OCI-LY7 (cell line): ENCODE data around the gene PNO1. TPM values are rescaled to one million over a fixed set of nuclear protein-coding genes. Genes with fewer than 3 reads are reported as not detected.

ENCODE experiments used
- BruUV-seq: library from RNA; stranded (reverse); fragments of 400-500 nt; replicated peaks from 2 replicates; lab custom pipeline; 2021; lab: Mats Ljungman, UMichigan
- CTCF ChIA-PET: fragments of 300-600 bp; sonication (Branson Sonifier 250); formaldehyde crosslinking; loops from one replicate; lab custom pipeline; 2022; ENCODE audit warnings: antibody characterized with exemption; ENCODE audit not compliant: unreplicated experiment; lab: Charles Lee
- POLR2A ChIA-PET: fragments of 300-600 bp; sonication (Branson Sonifier 250); formaldehyde crosslinking; loops from one replicate; lab custom pipeline; 2022; ENCODE audit warnings: antibody characterized with exemption; lab: Charles Lee
- DNase-seq: peaks from one replicate; pipeline ENCODE4 v3.0.0-alpha.2; 2015; ENCODE audit warnings: low spot score
- H2AFZ ChIP-seq: fragments of 200-600 bp; sonication (generic), shearing (Covaris generic); 2 replicates; pipeline ENCODE4 v1.6.1; 2014; ENCODE audit warnings: mild to moderate bottlenecking, antibody characterized with exemption, low read length, moderate library complexity
- H3K27ac ChIP-seq: fragments of 200-600 bp; sonication (generic); 2 replicates; pipeline ENCODE4 v1.5.1; 2014; ENCODE audit warnings: mixed run types, low read depth, mild to moderate bottlenecking, moderate library complexity, low read length, inconsistent platforms; ENCODE audit not compliant: poor library complexity, severe bottlenecking
- H3K36me3 ChIP-seq: fragments of 200-600 bp; sonication (generic); 2 replicates; pipeline ENCODE4 v1.6.1; 2014; ENCODE audit warnings: mild to moderate bottlenecking, antibody characterized with exemption, low read length, moderate library complexity, mixed read lengths; ENCODE audit not compliant: insufficient read depth
- H3K4me1 ChIP-seq: fragments of 200-600 bp; sonication (generic); 2 replicates; pipeline ENCODE4 v1.5.1; 2014; ENCODE audit warnings: mild to moderate bottlenecking, low read length; ENCODE audit not compliant: insufficient read depth, poor library complexity, severe bottlenecking
- H3K4me2 ChIP-seq: fragments of 200-600 bp; sonication (generic); 2 replicates; pipeline ENCODE4 v1.6.1; 2014; ENCODE audit warnings: mild to moderate bottlenecking, low read length
- H3K4me3 ChIP-seq: fragments of 200-600 bp; sonication (generic); 2 replicates; pipeline ENCODE4 v1.5.1; 2014; ENCODE audit warnings: mild to moderate bottlenecking, low read depth, low read length; ENCODE audit not compliant: poor library complexity, severe bottlenecking
- H3K79me2 ChIP-seq: fragments of 200-600 bp; sonication (generic); 2 replicates; pipeline ENCODE4 v1.6.1; 2016; ENCODE audit warnings: low read depth, mild to moderate bottlenecking, low read length, moderate library complexity, mixed read lengths; ENCODE audit not compliant: insufficient read depth
- H3K9me2 ChIP-seq: fragments of 200-600 bp; sonication (generic); 2 replicates; pipeline ENCODE4 v1.6.1; 2016; ENCODE audit warnings: mild to moderate bottlenecking, low read length, mixed read lengths; ENCODE audit not compliant: insufficient read depth
- H3K9me3 ChIP-seq: fragments of 200-600 bp; sonication (generic); 2 replicates; pipeline ENCODE4 v1.6.1; 2014; ENCODE audit warnings: mild to moderate bottlenecking, mixed run types, low read length, mixed read lengths
- H4K20me1 ChIP-seq: fragments of 200-600 bp; sonication (generic); 2 replicates; pipeline ENCODE4 v1.6.1; 2014; ENCODE audit warnings: mild to moderate bottlenecking, antibody characterized with exemption, low read length, moderate library complexity, mixed read lengths; ENCODE audit not compliant: insufficient read depth
- CTCF ChIP-seq: fragments of 200-600 bp; sonication (generic); conservative IDR thresholded peaks from 2 replicates; pipeline ENCODE4 v1.5.1; 2014; ENCODE audit warnings: mild to moderate bottlenecking, antibody characterized with exemption, low read length, moderate library complexity, mixed read lengths
- EZH2phosphoT487 ChIP-seq: fragments of 200-600 bp; sonication (generic); IDR thresholded peaks from 2 replicates; pipeline ENCODE4 v1.6.1; 2018; ENCODE audit warnings: low read depth, borderline replicate concordance, mild to moderate bottlenecking, mixed run types, antibody characterized with exemption, low read length, moderate library complexity, mixed read lengths
- intact Hi-C: fragments of 100-400 bp; cut with micrococcal nuclease; formaldehyde crosslinking; loops from one replicate; pipeline ENCODE4 v1.10.0; 2022; ENCODE audit not compliant: unreplicated experiment
- total RNA-seq, 2 experiments: library from RNA; depleted of rRNA in 1 of 2; stranded (reverse); fragments of >200 nt in 1 of 2; shearing (Covaris generic) in 1 of 2; gene quantifications; 2 replicates each; pipeline ENCODE4 v1.2.3, GENCODE V29; 2014 to 2022

Gene PNO1
- total RNA-seq, 2 experiments from 2014 or later = 18.6 to 22.5 TPM

DNA sequence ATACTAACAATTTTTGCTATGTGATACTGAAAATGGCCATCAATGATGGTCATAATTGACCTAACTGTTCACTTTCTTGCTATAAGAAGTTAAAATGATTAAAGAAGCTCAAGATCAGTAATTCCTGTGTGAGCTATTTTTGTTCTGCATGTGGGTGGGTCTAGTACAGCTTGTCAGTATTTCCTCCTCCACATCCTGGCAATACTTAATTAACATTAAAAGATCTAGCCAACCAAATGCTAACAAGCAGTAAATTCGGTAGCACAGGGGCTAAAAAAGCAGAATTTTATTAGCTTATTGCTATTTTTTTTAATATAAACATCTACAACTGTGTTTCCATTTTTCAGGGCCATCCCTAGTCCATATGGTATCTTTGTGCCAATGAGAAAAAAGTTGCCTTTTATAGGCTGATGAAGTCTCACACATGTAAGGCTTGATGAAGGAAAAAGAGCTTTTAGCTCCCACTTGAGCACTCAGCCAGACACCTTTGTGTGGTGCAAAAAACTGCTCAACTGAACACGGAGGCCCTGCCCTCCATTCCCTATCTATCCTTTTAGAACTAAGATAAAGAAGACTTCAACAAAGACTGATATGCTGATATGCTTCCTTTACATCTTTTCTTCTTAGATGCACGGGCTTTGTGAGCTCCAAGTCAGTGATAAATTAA is 4.9 kb upstream of the PNO1 start:
- H3K27ac ChIP-seq = no peak overlapping the region
- peaks cover 6% of the 10 kb centered on the region; the same call in 1 of the 2 replicates for H3K36me3 ChIP-seq
- H2AFZ ChIP-seq = no peak overlapping the region
- intact Hi-C loops = loop anchor here (10.0 kb wide), 1 partner anchor 292 kb away; no protein-coding TSS in a partner anchor
- H3K4me2 ChIP-seq = peak overlapping the region; percentile 23; the same call in 1 of the 2 replicates
- H3K4me3 ChIP-seq = no peak overlapping the region
- ChIA-PET POLR2A (interaction anchor here (0.5 to 1.3 kb wide), 9 partner anchors 8 to 1971 kb away, joined by 3 to 6 read pairs (median 3); partner anchors contain the start of gene C1D), CTCF (no interaction called here)
- BruUV-seq = no TSS peak
- no peaks in the 10 kb centered on the region for H4K20me1 ChIP-seq
- peaks cover 42% of the 10 kb centered on the region for H3K79me2 ChIP-seq
- no peaks in the 10 kb centered on the region for H3K9me3 ChIP-seq
- DNase-seq = no peak
- peaks cover 37% of the 10 kb centered on the region for H3K4me1 ChIP-seq
- H3K9me2 ChIP-seq = no peaks in the 10 kb centered on the region
- TF ChIP-seq CTCF = no peak
- TF ChIP-seq EZH2phosphoT487 = no peak

GRCh38 chr2:68155618-68156017 is 2.1 kb upstream of the PNO1 start:
- CTCF ChIA-PET = no interaction called here
- Histone ChIP-seq H3K4me2 (peak overlapping the region; percentile 95), H3K4me3 (no peak overlapping the region), H2AFZ (no peak overlapping the region), H3K4me1 (peaks cover 47% of the 10 kb centered on the region), H4K20me1 (peaks cover 5% of the 10 kb centered on the region; the same call in 1 of the 2 replicates), H3K9me3 (no peaks in the 10 kb centered on the region), H3K79me2 (peaks cover 63% of the 10 kb centered on the region), H3K9me2 (no peaks in the 10 kb centered on the region), H3K27ac (no peak overlapping the region), H3K36me3 (peaks cover 12% of the 10 kb centered on the region)
- TF ChIP-seq CTCF = no peak
- TF ChIP-seq EZH2phosphoT487 = no peak
- no peak for DNase-seq
- POLR2A ChIA-PET = interaction anchor here (0.5 to 1.7 kb wide), 4 partner anchors 9 to 99 kb away, joined by 3 to 4 read pairs (median 4); no protein-coding TSS in a partner anchor
- no TSS peak for BruUV-seq
- intact Hi-C loops = loop anchor here (5.0 to 10.0 kb wide), 2 partner anchors 33 to 289 kb away; no protein-coding TSS in a partner anchor
